Measurements from ENCODE around the gene RAB3IL1. TPM values are rescaled to one million over a fixed set of nuclear protein-coding genes. Genes with fewer than 3 reads are reported as not detected.

RAB3IL1 gene
- total and polyA plus RNA-seq, 2 of the 13 experiments (the other 11 are each of a cell fraction or from before 2014, with no cell fraction given), result 1.2 to 2.0 TPM

DNA sequence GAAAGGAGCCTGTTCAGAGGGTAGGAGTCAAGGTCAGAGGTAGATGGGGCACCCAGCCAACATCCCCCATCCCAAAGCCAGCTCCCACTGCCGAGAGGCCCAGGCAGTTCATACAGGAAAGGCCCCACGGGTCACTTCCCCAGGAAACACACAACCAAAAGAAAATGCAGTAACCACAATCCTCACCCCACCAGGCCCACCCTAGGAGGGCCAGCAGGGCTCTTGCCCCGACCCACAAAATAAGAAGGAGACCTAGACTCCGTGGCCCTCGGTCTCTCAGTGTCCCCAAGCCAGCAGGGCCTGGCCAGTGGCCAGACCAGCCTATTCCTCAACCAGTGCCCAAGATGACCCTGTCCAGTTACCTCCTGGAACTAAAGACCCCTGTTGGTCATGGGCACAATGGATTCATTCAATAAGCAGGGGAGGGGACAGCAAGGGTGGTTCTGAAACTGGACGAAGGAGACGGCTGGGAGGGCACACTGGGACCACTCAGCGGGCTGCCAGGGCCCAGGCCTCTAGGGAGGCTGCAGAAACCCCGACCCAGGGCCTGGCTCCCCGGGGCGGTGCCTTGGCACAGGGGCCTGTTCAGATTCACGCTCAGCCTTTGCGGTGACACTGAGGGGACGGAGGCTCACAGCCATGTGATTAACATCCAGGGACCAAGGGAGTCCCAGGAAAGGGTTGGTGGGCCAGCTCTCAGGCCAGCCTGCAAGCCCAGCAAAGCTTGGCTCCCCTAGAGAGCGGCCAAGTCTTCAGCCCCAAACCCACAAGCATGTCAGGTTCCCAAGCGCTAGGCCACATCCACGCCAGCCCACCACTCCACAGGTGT, 5.5 kb downstream of the RAB3IL1 start:
- TF ChIP-seq HES4 (CRISPR knock-in tag; IDR thresholded peaks at IDR 0.05; ENCODE audit: borderline replicate concordance), result no peak
- TF ChIP-seq ZNF577 (CRISPR knock-in tag; IDR thresholded peaks at IDR 0.05; ENCODE audit: borderline replicate concordance, low read depth), result no peak
- no peak for TF ChIP-seq ZNF335 (CRISPR knock-in tag; IDR thresholded peaks at IDR 0.05)
- DNase-seq (ENCODE audit: low spot score), result no peak
- POLR2A ChIA-PET, result interaction anchor here (1.0 kb wide), 1 partner anchor 11 kb away, joined by 8 read pairs; no protein-coding TSS in a partner anchor
- CTCF ChIA-PET (ENCODE audit: low intra/inter-chr PET ratio, low total read pairs), result interaction anchor here (0.9 kb wide), 1 partner anchor 13 kb away, joined by 4 read pairs; no protein-coding TSS in a partner anchor
- BruUV-seq (replicated peaks), result no TSS peak
- ATAC-seq, result no peak
- WGBS (ENCODE audit: low lambda C conversion rate), result 48% methylated on average over 7 of the region's 17 CpGs
- intact Hi-C loops (cut with micrococcal nuclease; ENCODE audit: unreplicated experiment), result no loop called here
- Histone ChIP-seq H3K9ac (ENCODE audit: insufficient read depth, low read depth, low read length) (no peak overlapping the region), H3K9me3 (ENCODE audit: low read length) (no peaks in the 10 kb centered on the region), H3K27me3 (ENCODE audit: control insufficient read depth in 1 of 2, insufficient read depth in 2 of 2, low read length in 2 of 2) (peaks cover 5 to 14% of the 10 kb centered on the region in 2 experiments; a peak in 3 of 5 replicates), H2AFZ (ENCODE audit: low read length) (no peak overlapping the region), H3K4me1 (ENCODE audit: insufficient read depth, low read length) (peaks cover 28% of the 10 kb centered on the region), H3K27ac (ENCODE audit: extremely low read length, insufficient read depth, low read length) (no peak overlapping the region), H3K4me2 (ENCODE audit: low read depth, low read length) (no peak overlapping the region), H4K20me1 (ENCODE audit: insufficient read depth, low read length) (no peaks in the 10 kb centered on the region), H3K4me3 (replicated peaks in 1 of 3; ENCODE audit: insufficient read depth in 1 of 3, low read depth in 2 of 3, low read length in 3 of 3) (no peak overlapping the region), H3K79me2 (ENCODE audit: insufficient read depth, low read length) (no peaks in the 10 kb centered on the region), H3K36me3 (replicated peaks in 1 of 2; ENCODE audit: control insufficient read depth in 1 of 2, insufficient read depth in 2 of 2, low read length in 2 of 2) (no peaks in the 10 kb centered on the region)
- no peak for FAIRE-seq
- in situ Hi-C loops (cut with HindIII; ENCODE audit: extremely low pct_ligation_motif_present, low pct_unique_long_range_greater_than_20kb), result no loop called here

- no peak for DNase-seq (ENCODE audit: low spot score)
- Histone ChIP-seq H3K79me2 (ENCODE audit: insufficient read depth, low read length) (no peaks in the 10 kb centered on the region), H3K9ac (ENCODE audit: insufficient read depth, low read depth, low read length) (no peak overlapping the region), H3K4me2 (ENCODE audit: low read depth, low read length) (no peak overlapping the region), H3K9me3 (ENCODE audit: low read length) (no peaks in the 10 kb centered on the region), H4K20me1 (ENCODE audit: insufficient read depth, low read length) (no peaks in the 10 kb centered on the region), H2AFZ (ENCODE audit: low read length) (no peak overlapping the region), H3K36me3 (replicated peaks in 1 of 2; ENCODE audit: control insufficient read depth in 1 of 2, insufficient read depth in 2 of 2, low read length in 2 of 2) (no peaks in the 10 kb centered on the region), H3K4me1 (ENCODE audit: insufficient read depth, low read length) (peaks cover 22% of the 10 kb centered on the region), H3K27me3 (ENCODE audit: control insufficient read depth in 1 of 2, insufficient read depth in 2 of 2, low read length in 2 of 2) (peaks cover 1 to 9% of the 10 kb centered on the region in 2 experiments; a peak in 2 of 5 replicates), H3K4me3 (replicated peaks in 1 of 3; ENCODE audit: insufficient read depth in 1 of 3, low read depth in 2 of 3, low read length in 3 of 3) (no peak overlapping the region), H3K27ac (ENCODE audit: extremely low read length, insufficient read depth, low read length) (no peak overlapping the region)
- ATAC-seq, result no peak
- ChIA-PET CTCF (ENCODE audit: low intra/inter-chr PET ratio, low total read pairs) (interaction anchor here (0.9 kb wide), 1 partner anchor 12 kb away, joined by 4 read pairs; no protein-coding TSS in a partner anchor), POLR2A (interaction anchor here (1.0 to 1.1 kb wide), 2 partner anchors 12 to 38 kb away, joined by 3 to 8 read pairs; no protein-coding TSS in a partner anchor)
- WGBS (ENCODE audit: low lambda C conversion rate), result 8% methylated on average over 2 of the region's 7 CpGs
- BruUV-seq (replicated peaks), result no TSS peak
- in situ Hi-C loops (cut with HindIII; ENCODE audit: extremely low pct_ligation_motif_present, low pct_unique_long_range_greater_than_20kb), result no loop called here
- no peak for FAIRE-seq
- intact Hi-C loops (cut with micrococcal nuclease; ENCODE audit: unreplicated experiment), result no loop called here
- TF ChIP-seq TP53 (CRISPR knock-in tag; conservative IDR thresholded peaks at IDR 0.05), result no peak
- no peak for TF ChIP-seq LRRFIP1 (CRISPR knock-in tag; conservative IDR thresholded peaks at IDR 0.05)
- no peak for TF ChIP-seq ARID3A (IDR thresholded peaks at IDR 0.05; ENCODE audit: low read depth, low read length)
- TF ChIP-seq, protein P1, sequence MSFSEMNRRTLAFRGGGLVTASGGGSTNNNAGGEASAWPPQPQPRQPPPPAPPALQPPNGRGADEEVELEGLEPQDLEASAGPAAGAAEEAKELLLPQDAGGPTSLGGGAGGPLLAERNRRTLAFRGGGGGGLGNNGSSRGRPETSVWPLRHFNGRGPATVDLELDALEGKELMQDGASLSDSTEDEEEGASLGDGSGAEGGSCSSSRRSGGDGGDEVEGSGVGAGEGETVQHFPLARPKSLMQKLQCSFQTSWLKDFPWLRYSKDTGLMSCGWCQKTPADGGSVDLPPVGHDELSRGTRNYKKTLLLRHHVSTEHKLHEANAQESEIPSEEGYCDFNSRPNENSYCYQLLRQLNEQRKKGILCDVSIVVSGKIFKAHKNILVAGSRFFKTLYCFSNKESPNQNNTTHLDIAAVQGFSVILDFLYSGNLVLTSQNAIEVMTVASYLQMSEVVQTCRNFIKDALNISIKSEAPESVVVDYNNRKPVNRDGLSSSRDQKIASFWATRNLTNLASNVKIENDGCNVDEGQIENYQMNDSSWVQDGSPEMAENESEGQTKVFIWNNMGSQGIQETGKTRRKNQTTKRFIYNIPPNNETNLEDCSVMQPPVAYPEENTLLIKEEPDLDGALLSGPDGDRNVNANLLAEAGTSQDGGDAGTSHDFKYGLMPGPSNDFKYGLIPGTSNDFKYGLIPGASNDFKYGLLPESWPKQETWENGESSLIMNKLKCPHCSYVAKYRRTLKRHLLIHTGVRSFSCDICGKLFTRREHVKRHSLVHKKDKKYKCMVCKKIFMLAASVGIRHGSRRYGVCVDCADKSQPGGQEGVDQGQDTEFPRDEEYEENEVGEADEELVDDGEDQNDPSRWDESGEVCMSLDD (CRISPR knock-in tag; IDR thresholded peaks at IDR 0.05; ENCODE audit: borderline replicate concordance), result no peak
- no peak for TF ChIP-seq U2AF2 (IDR thresholded peaks at IDR 0.05; ENCODE audit: low read depth, low read length)
Measured at GRCh38 chr11:61911128-61911700, 6.2 kb downstream of the RAB3IL1 start.
